ENCODE measurements around the gene GPX7.

GRCh38 chr1:52634111-52634510 lies 31.9 kb downstream of the GPX7 start:
- TF ChIP-seq CTCF (IDR thresholded peaks at IDR 0.05 in 4 of 5, conservative IDR thresholded peaks at IDR 0.05 in 1 of 5), result no peak
- TF ChIP-seq POLR2A (IDR thresholded peaks at IDR 0.05), result no peak
